ENCODE results near the gene TMC3.

DNA sequence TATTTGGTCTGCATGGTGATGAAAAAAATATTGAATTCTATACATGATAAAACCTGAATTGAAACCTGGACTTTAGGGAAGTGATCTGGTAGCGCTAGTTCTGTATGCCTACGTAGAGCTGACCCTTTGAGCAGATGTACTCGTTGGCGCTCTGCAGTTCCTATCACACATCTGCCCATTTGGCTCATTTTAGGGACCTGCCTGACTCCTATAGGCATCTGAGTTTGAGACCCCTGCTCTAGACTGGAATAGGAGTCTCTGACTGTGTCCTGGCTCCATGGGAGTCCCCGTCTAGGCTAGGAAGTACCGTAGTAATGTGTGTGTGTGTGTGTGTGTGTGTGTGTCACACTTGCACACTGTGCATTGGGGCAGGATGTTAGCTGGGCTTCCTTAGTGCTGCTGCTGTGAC, 71.3 kb downstream of the TMC3 start:
- TF ChIP-seq TAF1 (IDR thresholded peaks at IDR 0.05; ENCODE audit: borderline replicate concordance, low read depth, low read length) (no peak), POLR2AphosphoS5 (IDR thresholded peaks at IDR 0.05; ENCODE audit: low read depth, low read length) (no peak), POLR2A (IDR thresholded peaks at IDR 0.05; ENCODE audit: low read depth, low read length) (no peak)

All from GM12892 (cell line).